Measurements from ENCODE around the gene C11orf71. TPM values are rescaled to one million over a fixed set of nuclear protein-coding genes. Genes with fewer than 3 reads are reported as not detected.

Gene C11orf71
- total and polyA plus RNA-seq, 4 donors: 7.1 to 22.3 (median 7.9) TPM

- Histone ChIP-seq H3K4me3 (ENCODE audit: low read depth in 1 of 3, low read length in 3 of 3) (no peak overlapping the region), H3K9me3 (ENCODE audit: control insufficient read depth in 4 of 4, low read length in 3 of 4) (no peaks in the 10 kb centered on the region), H3K4me1 (ENCODE audit: control insufficient read depth in 4 of 4, insufficient read depth in 4 of 4, low read length in 3 of 4) (no peaks in the 10 kb centered on the region), H3K36me3 (ENCODE audit: control insufficient read depth in 4 of 4, insufficient read depth in 3 of 4, low read depth in 1 of 4, low read length in 3 of 4) (no peaks in the 10 kb centered on the region), H3K27me3 (ENCODE audit: control insufficient read depth in 4 of 4, insufficient read depth in 4 of 4, low read length in 3 of 4) (no peaks in the 10 kb centered on the region), H3K9ac (ENCODE audit: low read depth in 1 of 2, low read length in 2 of 2) (no peak overlapping the region), H3K27ac (ENCODE audit: low read depth in 1 of 2, low read length in 2 of 2) (no peak overlapping the region)
- DNase-seq (ENCODE audit: low spot score): no peak
- WGBS: 74% methylated on average over 2 of the region's 2 CpGs
- TF ChIP-seq FOXA1 (IDR thresholded peaks at IDR 0.05) (no peak), ATF3 (IDR thresholded peaks at IDR 0.05) (no peak), TAF1 (conservative IDR thresholded peaks at IDR 0.05) (no peak), REST (IDR thresholded peaks at IDR 0.05) (no peak), YY1 (IDR thresholded peaks at IDR 0.05) (no peak), MAX (IDR thresholded peaks at IDR 0.05) (no peak), FOXA2 (IDR thresholded peaks at IDR 0.05) (no peak), CTCF (IDR thresholded peaks at IDR 0.05; ENCODE audit: low read depth, low read length, missing input control) (no peak), EGR1 (IDR thresholded peaks at IDR 0.05; ENCODE audit: low read depth in 2 of 2) (no peak), JUND (IDR thresholded peaks at IDR 0.05) (no peak), NR2F2 (IDR thresholded peaks at IDR 0.05) (no peak)
Observed at GRCh38 chr11:114386131-114386530, 14.2 kb downstream of the C11orf71 start.

GRCh38 chr11:114384487-114384886 lies 15.8 kb downstream of the C11orf71 start:
- TF ChIP-seq ZBTB33 (IDR thresholded peaks at IDR 0.05): no peak
- TF ChIP-seq NR2F2 (IDR thresholded peaks at IDR 0.05): no peak
- TF ChIP-seq EGR1 (IDR thresholded peaks at IDR 0.05; ENCODE audit: low read depth in 2 of 2): no peak
- TF ChIP-seq GABPA (IDR thresholded peaks at IDR 0.05 in 1 of 2, conservative IDR thresholded peaks at IDR 0.05 in 1 of 2): no peak
- TF ChIP-seq ATF3 (IDR thresholded peaks at IDR 0.05): no peak
- Histone ChIP-seq H3K27ac (ENCODE audit: low read depth in 1 of 2, low read length in 2 of 2) (no peak overlapping the region), H3K4me1 (ENCODE audit: control insufficient read depth in 4 of 4, insufficient read depth in 4 of 4, low read length in 3 of 4) (no peaks in the 10 kb centered on the region), H3K36me3 (ENCODE audit: control insufficient read depth in 4 of 4, insufficient read depth in 3 of 4, low read depth in 1 of 4, low read length in 3 of 4) (no peaks in the 10 kb centered on the region), H3K4me3 (ENCODE audit: low read depth in 1 of 3, low read length in 3 of 3) (no peak overlapping the region), H3K27me3 (ENCODE audit: control insufficient read depth in 4 of 4, insufficient read depth in 4 of 4, low read length in 3 of 4) (no peaks in the 10 kb centered on the region), H3K9ac (ENCODE audit: low read depth in 1 of 2, low read length in 2 of 2) (no peak overlapping the region), H3K9me3 (ENCODE audit: control insufficient read depth in 4 of 4, low read length in 3 of 4) (no peaks in the 10 kb centered on the region)
- 98% methylated on average over 1 of the region's 1 CpG for WGBS
- no peak for DNase-seq (ENCODE audit: low spot score)
